GM21825 (cell line): ENCODE data around the gene EDEM3.
"Not testable (repeated sequence)": the region's sequence is repeated elsewhere in the genome, so short reads cannot be mapped to it uniquely, and the experiment has no call there.

Source experiments
- ATAC-seq: cut with Tn5 transposase; IDR thresholded peaks from one replicate; pipeline ENCODE4 v1.9.1; 2021; ENCODE audit warnings: mild to moderate bottlenecking, moderate library complexity; ENCODE audit not compliant: unreplicated experiment

EDEM3 gene

GRCh38 chr1:184754476-184755225 is at the start of gene EDEM3:
Gene EDEM3 (minus strand): TSS chr1:184754858. CDS start chr1:184754646, 212 bp downstream.
- ATAC-seq: peak; percentile 93

- no peak for ATAC-seq
Observed at GRCh38 chr1:184804220-184804619, 49.6 kb upstream of the EDEM3 start.

GRCh38 chr1:184803180-184803492 is 48.5 kb upstream of the EDEM3 start:
- no peak for ATAC-seq

GRCh38 chr1:184802354-184803179 is 47.9 kb upstream of the EDEM3 start:
- ATAC-seq: no peak

- no peak for ATAC-seq
Observed at GRCh38 chr1:184801503-184801902, 46.8 kb upstream of the EDEM3 start.

- ATAC-seq: no peak
Observed at GRCh38 chr1:184800876-184801275, 46.2 kb upstream of the EDEM3 start.

GRCh38 chr1:184793967-184794366 is 39.3 kb upstream of the EDEM3 start:
- ATAC-seq: no peak

- ATAC-seq: no peak
Observed at GRCh38 chr1:184792450-184792969, 37.9 kb upstream of the EDEM3 start.

GRCh38 chr1:184791550-184791900 is 36.9 kb upstream of the EDEM3 start:
- no peak for ATAC-seq

- no peak for ATAC-seq
Observed at GRCh38 chr1:184790642-184791549, 36.2 kb upstream of the EDEM3 start.

GRCh38 chr1:184789884-184790283 is 35.2 kb upstream of the EDEM3 start:
- ATAC-seq: no peak

- no peak for ATAC-seq
Observed at GRCh38 chr1:184788970-184789369, 34.3 kb upstream of the EDEM3 start.

GRCh38 chr1:184785529-184785928 is 30.9 kb upstream of the EDEM3 start:
- ATAC-seq: no peak

- ATAC-seq: not testable (repeated sequence)
Observed at GRCh38 chr1:184783723-184784122, 29.1 kb upstream of the EDEM3 start.

- no peak for ATAC-seq
Observed at GRCh38 chr1:184781941-184782340, 27.3 kb upstream of the EDEM3 start.

- ATAC-seq: no peak
Observed at GRCh38 chr1:184775885-184776284, 21.2 kb upstream of the EDEM3 start.

- no peak for ATAC-seq
Observed at GRCh38 chr1:184775329-184775728, 20.7 kb upstream of the EDEM3 start.

- ATAC-seq: no peak
Observed at GRCh38 chr1:184773762-184774320, 19.2 kb upstream of the EDEM3 start.

- ATAC-seq: no peak
Observed at GRCh38 chr1:184771190-184771691, 16.6 kb upstream of the EDEM3 start.

- ATAC-seq: no peak
Observed at GRCh38 chr1:184770181-184770979, 15.7 kb upstream of the EDEM3 start.
